Effector CD8-positive, alpha-beta T cell (primary cell): ENCODE data around the gene PLK3.
"Not testable (repeated sequence)": the region's sequence is repeated elsewhere in the genome, so short reads cannot be mapped to it uniquely, and the experiment has no call there.

Source experiments
- DNase-seq: peaks from one replicate; lab custom pipeline; 2025; lab: John Stamatoyannopoulos, UW

Gene PLK3

GRCh38 chr1:44808938-44809917 lies 9.1 kb downstream of the PLK3 start:
- DNase-seq, result peak; percentile 61

- DNase-seq, result no peak
These were observed 10.1 kb downstream of the PLK3 start for GRCh38 chr1:44810101-44810761.

- DNase-seq, result not testable (repeated sequence)
These were observed 10.6 kb downstream of the PLK3 start for GRCh38 chr1:44810762-44811105.

- no peak for DNase-seq
These were observed 11.1 kb downstream of the PLK3 start for GRCh38 chr1:44811234-44811633.

GRCh38 chr1:44812822-44813543 lies 12.8 kb downstream of the PLK3 start:
- DNase-seq, result no peak

- DNase-seq, result not testable (repeated sequence)
These were observed 15.7 kb downstream of the PLK3 start for GRCh38 chr1:44815926-44816325.

GRCh38 chr1:44817307-44817706 lies 17.1 kb downstream of the PLK3 start:
- no peak for DNase-seq

- DNase-seq, result no peak
These were observed 17.8 kb downstream of the PLK3 start for GRCh38 chr1:44817771-44818495.

- DNase-seq, result no peak
These were observed 19.0 kb downstream of the PLK3 start for GRCh38 chr1:44819196-44819607.

- DNase-seq, result peak; percentile 59
These were observed 19.6 kb downstream of the PLK3 start for GRCh38 chr1:44819608-44820327.

GRCh38 chr1:44820328-44821239 lies 20.4 kb downstream of the PLK3 start:
- DNase-seq, result no peak

- no peak for DNase-seq
These were observed 21.1 kb downstream of the PLK3 start for GRCh38 chr1:44821240-44821715.

GRCh38 chr1:44822131-44822701 lies 22.0 kb downstream of the PLK3 start:
- DNase-seq, result no peak

- DNase-seq, result no peak
These were observed 22.8 kb downstream of the PLK3 start for GRCh38 chr1:44822981-44823451.

- not testable (repeated sequence) for DNase-seq
These were observed 24.2 kb downstream of the PLK3 start for GRCh38 chr1:44824392-44824791.

GRCh38 chr1:44826375-44827196 lies 26.4 kb downstream of the PLK3 start:
- DNase-seq, result no peak

- DNase-seq, result no peak
These were observed 27.2 kb downstream of the PLK3 start for GRCh38 chr1:44827197-44828002.
